GM12878 (cell line): Measurements from ENCODE around the gene SANBR. TPM values are rescaled to one million over a fixed set of nuclear protein-coding genes. Genes with fewer than 3 reads are reported as not detected.

Experiments used
- ATAC-seq: fragments of 200-7000 bp; cut with Tn5 transposase; 3 replicates; pipeline ENCODE4 v1.9.1; 2020; ENCODE audit warnings: mild to moderate bottlenecking, moderate library complexity
- BruUV-seq: library from RNA; stranded (reverse); fragments of 400-500 nt; replicated peaks from 2 replicates; lab custom pipeline; 2021; lab: Mats Ljungman, UMichigan
- CTCF ChIA-PET: fragments of 300-600 bp; sonication (Branson Sonifier 250); formaldehyde crosslinking; extraction: SDS; loops from one replicate; lab custom pipeline; 2021; ENCODE audit warnings: inconsistent platforms; lab: Yijun Ruan, JAX
- POLR2A ChIA-PET: fragments of 350-600 bp; formaldehyde crosslinking; extraction: SDS; loops from one replicate; lab custom pipeline; 2021; ENCODE audit warnings: inconsistent platforms; lab: Charles Lee
- RAD21 ChIA-PET: fragments of 300-600 bp; sonication (Branson Sonifier 250); formaldehyde crosslinking; loops from one replicate; lab custom pipeline; 2023; ENCODE audit warnings: antibody characterized with exemption; ENCODE audit not compliant: unreplicated experiment; lab: Charles Lee
- SMC1A ChIA-PET: fragments of 300-600 bp; sonication (Branson Sonifier 250); formaldehyde crosslinking; loops from one replicate; lab custom pipeline; 2023; ENCODE audit not compliant: unreplicated experiment, uncharacterized antibody; lab: Charles Lee
- DNase-seq: peaks from one replicate; pipeline ENCODE4 v3.0.0-alpha.2; 2011; ENCODE audit warnings: low read depth, low spot score
- FAIRE-seq: peaks from 3 replicates; lab custom pipeline; 2011; peaks lifted over from hg19 to GRCh38; lab: Jason Lieb, UNC
- H2AFZ ChIP-seq: 2 replicates; pipeline ENCODE4 v1.6.0; 2011; ENCODE audit warnings: low read depth, low read length, control low read depth; ENCODE audit not compliant: control insufficient read depth
- H3K27ac ChIP-seq: 2 replicates; pipeline ENCODE4 v1.5.1; 2011; ENCODE audit warnings: control low read depth; ENCODE audit not compliant: control insufficient read depth, insufficient read depth
- H3K27me3 ChIP-seq, 2 experiments: replicated peaks in 1 of 2; 2 replicates each; pipeline versions ENCODE4 v1.6.0 to v1.6.1; 2011; ENCODE audit warnings: low read length in 1 of 2; ENCODE audit not compliant: control insufficient read depth in 2 of 2, insufficient read depth in 2 of 2
- H3K36me3 ChIP-seq, 2 experiments: 2 replicates each; pipeline ENCODE4 v1.5.1; 2011; ENCODE audit warnings: low read length in 1 of 2; ENCODE audit not compliant: control insufficient read depth in 2 of 2, insufficient read depth in 2 of 2
- H3K4me1 ChIP-seq: 2 replicates; pipeline ENCODE4 v1.6.1; 2011; ENCODE audit warnings: mild to moderate bottlenecking, low read length, moderate library complexity, mixed read lengths; ENCODE audit not compliant: control insufficient read depth, insufficient read depth
- H3K4me2 ChIP-seq: 2 replicates; pipeline ENCODE4 v1.6.0; 2011; ENCODE audit warnings: control low read depth; ENCODE audit not compliant: control insufficient read depth, insufficient read depth
- H3K4me3 ChIP-seq: fragments of 200-600 bp; sonication (generic); 2 replicates; pipeline ENCODE4 v1.5.1; 2016
- H3K79me2 ChIP-seq: 2 replicates; pipeline ENCODE4 v1.6.0; 2011; ENCODE audit warnings: low read length; ENCODE audit not compliant: control insufficient read depth, insufficient read depth
- H3K9ac ChIP-seq: 2 replicates; pipeline ENCODE4 v1.8.0; 2011; ENCODE audit warnings: low read length, control low read depth, mixed read lengths; ENCODE audit not compliant: control insufficient read depth, insufficient read depth
- H3K9me3 ChIP-seq: replicated peaks from 3 replicates; pipeline ENCODE4 v1.5.1; 2011; ENCODE audit warnings: mild to moderate bottlenecking, low read length; ENCODE audit not compliant: control insufficient read depth, insufficient read depth
- H4K20me1 ChIP-seq: 2 replicates; pipeline ENCODE4 v1.6.0; 2011; ENCODE audit not compliant: control insufficient read depth, insufficient read depth
- CHD4 ChIP-seq: fragments of 200-600 bp; sonication (generic); IDR thresholded peaks from 2 replicates; pipeline ENCODE4 v1.6.1; 2016; ENCODE audit warnings: mild to moderate bottlenecking
- FOXM1 ChIP-seq: IDR thresholded peaks from 2 replicates; pipeline ENCODE4 v1.6.1; 2012; ENCODE audit warnings: low read depth, mild to moderate bottlenecking, inconsistent platforms, low read length, moderate library complexity
- GABPA ChIP-seq: IDR thresholded peaks from 2 replicates; pipeline ENCODE4 v1.6.1; 2014; ENCODE audit warnings: antibody characterized with exemption, low read depth, mild to moderate bottlenecking, inconsistent platforms
- HDAC6 ChIP-seq: fragments of 200-600 bp; sonication (generic); IDR thresholded peaks from one replicate; pipeline ENCODE4 v1.8.0; 2017; ENCODE audit warnings: antibody characterized with exemption; ENCODE audit not compliant: unreplicated experiment
- LARP7 ChIP-seq: fragments of 450-650 bp; IDR thresholded peaks from 2 replicates; pipeline ENCODE4 v1.6.1; 2017; ENCODE audit warnings: mild to moderate bottlenecking
- MEF2A ChIP-seq: IDR thresholded peaks from 2 replicates; pipeline ENCODE4 v1.6.1; 2011; ENCODE audit warnings: low read depth, mild to moderate bottlenecking, low read length, moderate library complexity; ENCODE audit not compliant: insufficient read depth
- MTA3 ChIP-seq: IDR thresholded peaks from 2 replicates; pipeline ENCODE4 v1.6.1; 2012; ENCODE audit warnings: low read length, inconsistent platforms, borderline replicate concordance
- MXI1 ChIP-seq: fragments of 150-350 bp; IDR thresholded peaks from 2 replicates; pipeline ENCODE4 v1.6.1; 2011; ENCODE audit warnings: low read depth, mild to moderate bottlenecking, inconsistent platforms, low read length, improper control_type of control experiment
- POLR2A ChIP-seq: IDR thresholded peaks from 2 replicates; pipeline ENCODE4 v1.6.1; 2011; ENCODE audit warnings: low read depth, mild to moderate bottlenecking, low read length
- RELA ChIP-seq: fragments of 450-650 bp; IDR thresholded peaks from 2 replicates; pipeline ENCODE4 v1.8.0; 2014; ENCODE audit warnings: borderline replicate concordance; ENCODE audit not compliant: partially characterized antibody
- SUZ12 ChIP-seq: fragments of 200-600 bp; sonication (generic); IDR thresholded peaks from one replicate; pipeline ENCODE4 v1.6.1; 2018; ENCODE audit warnings: antibody characterized with exemption, mild to moderate bottlenecking; ENCODE audit not compliant: unreplicated experiment
- ZNF384 ChIP-seq: IDR thresholded peaks from 2 replicates; pipeline ENCODE4 v1.6.1; 2012; ENCODE audit warnings: low read depth, mild to moderate bottlenecking, low read length, improper control_type of control experiment, borderline replicate concordance
- WGBS: methylation state at CpG from one replicate; pipeline ENCODE4 v1.1.6; 2016; ENCODE audit warnings: low lambda C conversion rate; ENCODE audit not compliant: insufficient replicate concordance, insufficient coverage; ENCODE audit errors: missing lambda C conversion rate; 5-methylcytosine and 5-hydroxymethylcytosine counted together
- in situ Hi-C: fragments of 300-500 bp; cut with MboI; formaldehyde crosslinking; loops from 9 replicates; pipeline ENCODE4 v1.14.3; 2018; ENCODE audit warnings: mixed read lengths
- intact Hi-C: fragments of 100-400 bp; cut with micrococcal nuclease; formaldehyde crosslinking; loops from one replicate; pipeline ENCODE4 v1.14.2; 2022; ENCODE audit not compliant: unreplicated experiment
- polyA plus RNA-seq, 11 experiments: library from polyadenylated mRNA; depleted of rRNA in 4 of 11; unstranded in 6 of 11; stranded (reverse) in 5 of 11; fragments of >200 nt; fragmentation: Nextera tagmentation in 4 of 11; fragmentation: Illumina TruSeq in 1 of 11; extraction: Ambion mirVana in 4 of 11; extraction: Trizol in 1 of 11; gene quantifications; 1 replicate in 1 of 11; 2 replicates in 10 of 11; pipeline versions ENCODE4 v1.2.1 to v1.2.3, GENCODE V29; 2011 to 2016; ENCODE audit warnings: inconsistent platforms in 2 of 11, missing spikeins in 2 of 11, low read depth in 1 of 11
- total RNA-seq, 4 experiments: library from RNA; depleted of rRNA in 3 of 4; stranded (reverse); fragments of >200 nt in 3 of 4; fragmentation: Illumina TruSeq in 1 of 4; extraction: Trizol in 1 of 4; gene quantifications; 2 replicates each; pipeline versions ENCODE4 v1.2.1 to v1.2.3, GENCODE V29; 2013 to 2021
- TF ChIP-seq, protein P1 (sequence below): fragments of 450-650 bp; IDR thresholded peaks from 2 replicates; pipeline ENCODE4 v1.6.1; 2018; ENCODE audit warnings: mild to moderate bottlenecking, low read depth, moderate library complexity; ENCODE audit not compliant: partially characterized antibody
- TF ChIP-seq, protein P2 (sequence below): IDR thresholded peaks from 2 replicates; pipeline ENCODE4 v1.6.1; 2012; ENCODE audit warnings: improper control_type of control experiment, low read depth, low read length; ENCODE audit not compliant: insufficient replicate concordance

SANBR gene
- total and polyA plus RNA-seq, 10 of the 15 experiments (the other 5 are each of a cell fraction or from before 2014, with no cell fraction given), result 2.2 to 11.0 (median 7.0) TPM

DNA sequence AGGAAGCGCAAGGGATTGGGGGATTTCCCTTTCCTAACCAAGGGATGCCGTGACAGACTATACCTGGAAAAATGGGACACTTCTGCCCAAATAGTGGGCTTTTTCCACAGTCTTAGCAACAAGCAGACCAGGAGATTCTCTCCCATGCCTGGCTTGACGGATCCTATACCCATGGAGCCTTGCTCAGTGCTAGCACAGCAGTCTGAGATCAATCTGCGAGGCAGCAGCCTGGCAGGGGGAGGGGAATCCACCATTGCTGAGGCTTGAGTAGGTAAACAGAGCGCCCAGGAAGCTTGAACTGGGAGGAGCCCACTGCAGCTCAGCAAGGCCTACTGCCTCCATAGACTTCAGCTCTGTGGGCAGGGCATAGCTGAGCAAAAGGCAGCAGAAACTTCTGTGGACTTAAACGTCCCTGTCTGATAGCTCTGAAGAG lies 44.4 kb upstream of the SANBR start:
- DNase-seq (no peak), ATAC-seq (no peak)
- no TSS peak for BruUV-seq
- TF ChIP-seq RELA (no peak), LARP7 (no peak), ZNF384 (no peak), MXI1 (no peak), CHD4 (no peak), GABPA (no peak), MTA3 (no peak), SUZ12 (no peak), FOXM1 (no peak), HDAC6 (no peak), POLR2A (no peak), MEF2A (no peak)
- TF ChIP-seq, protein P1, sequence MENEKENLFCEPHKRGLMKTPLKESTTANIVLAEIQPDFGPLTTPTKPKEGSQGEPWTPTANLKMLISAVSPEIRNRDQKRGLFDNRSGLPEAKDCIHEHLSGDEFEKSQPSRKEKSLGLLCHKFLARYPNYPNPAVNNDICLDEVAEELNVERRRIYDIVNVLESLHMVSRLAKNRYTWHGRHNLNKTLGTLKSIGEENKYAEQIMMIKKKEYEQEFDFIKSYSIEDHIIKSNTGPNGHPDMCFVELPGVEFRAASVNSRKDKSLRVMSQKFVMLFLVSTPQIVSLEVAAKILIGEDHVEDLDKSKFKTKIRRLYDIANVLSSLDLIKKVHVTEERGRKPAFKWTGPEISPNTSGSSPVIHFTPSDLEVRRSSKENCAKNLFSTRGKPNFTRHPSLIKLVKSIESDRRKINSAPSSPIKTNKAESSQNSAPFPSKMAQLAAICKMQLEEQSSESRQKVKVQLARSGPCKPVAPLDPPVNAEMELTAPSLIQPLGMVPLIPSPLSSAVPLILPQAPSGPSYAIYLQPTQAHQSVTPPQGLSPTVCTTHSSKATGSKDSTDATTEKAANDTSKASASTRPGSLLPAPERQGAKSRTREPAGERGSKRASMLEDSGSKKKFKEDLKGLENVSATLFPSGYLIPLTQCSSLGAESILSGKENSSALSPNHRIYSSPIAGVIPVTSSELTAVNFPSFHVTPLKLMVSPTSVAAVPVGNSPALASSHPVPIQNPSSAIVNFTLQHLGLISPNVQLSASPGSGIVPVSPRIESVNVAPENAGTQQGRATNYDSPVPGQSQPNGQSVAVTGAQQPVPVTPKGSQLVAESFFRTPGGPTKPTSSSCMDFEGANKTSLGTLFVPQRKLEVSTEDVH, result no peak
- TF ChIP-seq, protein P2, sequence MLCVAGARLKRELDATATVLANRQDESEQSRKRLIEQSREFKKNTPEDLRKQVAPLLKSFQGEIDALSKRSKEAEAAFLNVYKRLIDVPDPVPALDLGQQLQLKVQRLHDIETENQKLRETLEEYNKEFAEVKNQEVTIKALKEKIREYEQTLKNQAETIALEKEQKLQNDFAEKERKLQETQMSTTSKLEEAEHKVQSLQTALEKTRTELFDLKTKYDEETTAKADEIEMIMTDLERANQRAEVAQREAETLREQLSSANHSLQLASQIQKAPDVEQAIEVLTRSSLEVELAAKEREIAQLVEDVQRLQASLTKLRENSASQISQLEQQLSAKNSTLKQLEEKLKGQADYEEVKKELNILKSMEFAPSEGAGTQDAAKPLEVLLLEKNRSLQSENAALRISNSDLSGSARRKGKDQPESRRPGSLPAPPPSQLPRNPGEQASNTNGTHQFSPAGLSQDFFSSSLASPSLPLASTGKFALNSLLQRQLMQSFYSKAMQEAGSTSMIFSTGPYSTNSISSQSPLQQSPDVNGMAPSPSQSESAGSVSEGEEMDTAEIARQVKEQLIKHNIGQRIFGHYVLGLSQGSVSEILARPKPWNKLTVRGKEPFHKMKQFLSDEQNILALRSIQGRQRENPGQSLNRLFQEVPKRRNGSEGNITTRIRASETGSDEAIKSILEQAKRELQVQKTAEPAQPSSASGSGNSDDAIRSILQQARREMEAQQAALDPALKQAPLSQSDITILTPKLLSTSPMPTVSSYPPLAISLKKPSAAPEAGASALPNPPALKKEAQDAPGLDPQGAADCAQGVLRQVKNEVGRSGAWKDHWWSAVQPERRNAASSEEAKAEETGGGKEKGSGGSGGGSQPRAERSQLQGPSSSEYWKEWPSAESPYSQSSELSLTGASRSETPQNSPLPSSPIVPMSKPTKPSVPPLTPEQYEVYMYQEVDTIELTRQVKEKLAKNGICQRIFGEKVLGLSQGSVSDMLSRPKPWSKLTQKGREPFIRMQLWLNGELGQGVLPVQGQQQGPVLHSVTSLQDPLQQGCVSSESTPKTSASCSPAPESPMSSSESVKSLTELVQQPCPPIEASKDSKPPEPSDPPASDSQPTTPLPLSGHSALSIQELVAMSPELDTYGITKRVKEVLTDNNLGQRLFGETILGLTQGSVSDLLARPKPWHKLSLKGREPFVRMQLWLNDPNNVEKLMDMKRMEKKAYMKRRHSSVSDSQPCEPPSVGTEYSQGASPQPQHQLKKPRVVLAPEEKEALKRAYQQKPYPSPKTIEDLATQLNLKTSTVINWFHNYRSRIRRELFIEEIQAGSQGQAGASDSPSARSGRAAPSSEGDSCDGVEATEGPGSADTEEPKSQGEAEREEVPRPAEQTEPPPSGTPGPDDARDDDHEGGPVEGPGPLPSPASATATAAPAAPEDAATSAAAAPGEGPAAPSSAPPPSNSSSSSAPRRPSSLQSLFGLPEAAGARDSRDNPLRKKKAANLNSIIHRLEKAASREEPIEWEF, result no peak

More for the DNA sequence above, 44.4 kb upstream of the SANBR start:
- WGBS, result 81% methylated on average over 6 of the region's 6 CpGs
- Histone ChIP-seq H3K9me3 (peaks cover 9% of the 10 kb centered on the region; the same call in 2 of the 3 replicates), H3K4me3 (no peak overlapping the region), H3K9ac (no peak overlapping the region), H3K27me3 (no peaks in the 10 kb centered on the region), H3K36me3 (peaks cover 0 to 12% of the 10 kb centered on the region in 2 experiments; a peak in 2 of 4 replicates), H3K79me2 (peaks cover 49% of the 10 kb centered on the region), H3K4me2 (no peak overlapping the region), H4K20me1 (no peaks in the 10 kb centered on the region), H2AFZ (no peak overlapping the region), H3K4me1 (no peaks in the 10 kb centered on the region), H3K27ac (no peak overlapping the region)
- in situ Hi-C loops (no loop called here), intact Hi-C loops (no loop called here)
- ChIA-PET SMC1A (interaction anchor here (0.8 to 1.0 kb wide), 2 partner anchors 10 to 23 kb away, joined by 3 read pairs; no protein-coding TSS in a partner anchor), RAD21 (no interaction called here), POLR2A (interaction anchor here (0.5 kb wide), 1 partner anchor 553 kb away, joined by 3 read pairs; no protein-coding TSS in a partner anchor), CTCF (no interaction called here)
- FAIRE-seq, result no peak
